GM18868 (cell line): ENCODE results near the gene CACHD1.
"Not testable (repeated sequence)": the region's sequence is repeated elsewhere in the genome, so short reads cannot be mapped to it uniquely, and the experiment has no call there.

Experiments
- ATAC-seq: cut with Tn5 transposase; IDR thresholded peaks from one replicate; pipeline ENCODE4 v1.9.1; 2021; ENCODE audit warnings: mild to moderate bottlenecking, moderate library complexity; ENCODE audit not compliant: unreplicated experiment

CACHD1 gene

GRCh38 chr1:64581135-64581842 lies 111.4 kb downstream of the CACHD1 start:
- ATAC-seq = no peak

- ATAC-seq = no peak
Observed at GRCh38 chr1:64581843-64582185, 111.9 kb downstream of the CACHD1 start.

- ATAC-seq = no peak
Observed at GRCh38 chr1:64584479-64584878, 114.5 kb downstream of the CACHD1 start.

GRCh38 chr1:64588876-64589275 lies 118.9 kb downstream of the CACHD1 start:
- ATAC-seq = no peak

- no peak for ATAC-seq
Observed at GRCh38 chr1:64590316-64590715, 120.4 kb downstream of the CACHD1 start.

- ATAC-seq = no peak
Observed at GRCh38 chr1:64594446-64594845, 124.5 kb downstream of the CACHD1 start.

- ATAC-seq = no peak
Observed at GRCh38 chr1:64595871-64596515, 126.1 kb downstream of the CACHD1 start.

- no peak for ATAC-seq
Observed at GRCh38 chr1:64597113-64597512, 127.2 kb downstream of the CACHD1 start.

GRCh38 chr1:64598100-64598571 lies 128.2 kb downstream of the CACHD1 start:
- no peak for ATAC-seq

- no peak for ATAC-seq
Observed at GRCh38 chr1:64599242-64599641, 129.3 kb downstream of the CACHD1 start.

- no peak for ATAC-seq
Observed at GRCh38 chr1:64601207-64601606, 131.3 kb downstream of the CACHD1 start.

GRCh38 chr1:64608005-64608650 lies 138.2 kb downstream of the CACHD1 start:
- no peak for ATAC-seq

GRCh38 chr1:64608651-64609048 lies 138.7 kb downstream of the CACHD1 start:
- ATAC-seq = no peak

- ATAC-seq = not testable (repeated sequence)
Observed at GRCh38 chr1:64610950-64611349, 141.0 kb downstream of the CACHD1 start.

GRCh38 chr1:64616039-64616438 lies 146.1 kb downstream of the CACHD1 start:
- ATAC-seq = no peak

GRCh38 chr1:64623750-64624191 lies 153.8 kb downstream of the CACHD1 start:
- ATAC-seq = no peak

- ATAC-seq = no peak
Observed at GRCh38 chr1:64624218-64624713, 154.3 kb downstream of the CACHD1 start.

- no peak for ATAC-seq
Observed at GRCh38 chr1:64624808-64625207, 154.9 kb downstream of the CACHD1 start.

GRCh38 chr1:64630611-64631010 lies 160.7 kb downstream of the CACHD1 start:
- ATAC-seq = no peak

- no peak for ATAC-seq
Observed at GRCh38 chr1:64631346-64632034, 161.6 kb downstream of the CACHD1 start.

GRCh38 chr1:64632936-64633335 lies 163.0 kb downstream of the CACHD1 start:
- ATAC-seq = no peak
